B cell (primary cell): ENCODE data around the gene BCL11A. TPM values are rescaled to one million over a fixed set of nuclear protein-coding genes. Genes with fewer than 3 reads are reported as not detected.

ENCODE experiments used
- ATAC-seq: fragments of 200-7000 bp; cut with Tn5 transposase; one replicate; pipeline ENCODE4 v1.10.0; 2021; ENCODE audit warnings: low read depth, mild to moderate bottlenecking, moderate number of reproducible peaks, moderate library complexity
- CTCF ChIA-PET: fragments of 350-600 bp; sonication (Branson Sonifier 250); formaldehyde crosslinking; loops from one replicate; lab custom pipeline; 2021; ENCODE audit warnings: antibody characterized with exemption, inconsistent platforms; lab: Charles Lee
- POLR2A ChIA-PET: fragments of 350-600 bp; sonication (Branson Sonifier 250); formaldehyde crosslinking; loops from one replicate; lab custom pipeline; 2021; ENCODE audit warnings: antibody characterized with exemption; lab: Charles Lee
- DNase-seq: peaks from one replicate; pipeline ENCODE4 v3.0.0; 2013
- H2AFZ ChIP-seq: 2 replicates; pipeline ENCODE4 v1.6.1; 2012; ENCODE audit warnings: mild to moderate bottlenecking, low read depth, low read length; ENCODE audit not compliant: insufficient read depth, poor library complexity, severe bottlenecking
- H3K27ac ChIP-seq, 2 donors: 1 replicate in 1 of 2; 2 replicates in 1 of 2; pipeline ENCODE4 v1.5.1; 2012 to 2013; ENCODE audit warnings: low read length in 2 of 2, mild to moderate bottlenecking in 2 of 2, moderate library complexity in 1 of 2
- H3K27me3 ChIP-seq, 4 experiments: fragments of 200-600 bp in 1 of 4; sonication (generic) in 1 of 4; replicated peaks in 1 of 4; 1 replicate in 2 of 4; 2 replicates in 2 of 4; pipeline versions ENCODE4 v1.6.1 to v1.7.0; 2013 to 2016; ENCODE audit warnings: low read length in 3 of 4, mild to moderate bottlenecking in 2 of 4, mixed read lengths in 1 of 4, moderate library complexity in 1 of 4; ENCODE audit not compliant: insufficient read depth in 4 of 4, control insufficient read depth in 3 of 4; ENCODE audit errors: control extremely low read depth in 1 of 4
- H3K36me3 ChIP-seq, 2 experiments: replicated peaks in 1 of 2; 1 replicate in 1 of 2; 2 replicates in 1 of 2; pipeline versions ENCODE4 v1.6.1 to v1.7.1; 2013; ENCODE audit warnings: low read length in 1 of 2; ENCODE audit not compliant: insufficient read depth in 2 of 2, control insufficient read depth in 1 of 2; ENCODE audit errors: control extremely low read depth in 1 of 2, extremely low read depth in 1 of 2
- H3K4me1 ChIP-seq, 2 donors: fragments of 200-600 bp in 1 of 2; sonication (generic) in 1 of 2; 1 replicate in 1 of 2; 2 replicates in 1 of 2; pipeline versions ENCODE4 v1.5.1 to v1.6.1; 2013 to 2017; ENCODE audit warnings: low read length in 2 of 2; ENCODE audit not compliant: control insufficient read depth in 2 of 2, insufficient read depth in 2 of 2
- H3K4me2 ChIP-seq: replicated peaks from 2 replicates; pipeline ENCODE3; 2012; ENCODE audit warnings: mild to moderate bottlenecking, low read depth, low read length; ENCODE audit not compliant: poor library complexity, severe bottlenecking
- H3K4me3 ChIP-seq, 5 experiments: fragments of 200-600 bp in 1 of 5; sonication (generic) in 1 of 5; 1 replicate in 3 of 5; 2 replicates in 2 of 5; pipeline versions ENCODE4 v1.5.1 to v1.7.0; 2011 to 2016; ENCODE audit warnings: low read length in 4 of 5, mild to moderate bottlenecking in 4 of 5, low read depth in 2 of 5, control low read depth in 1 of 5, moderate library complexity in 1 of 5; ENCODE audit not compliant: insufficient read depth in 1 of 5; ENCODE audit errors: control extremely low read depth in 1 of 5, extremely low read depth in 1 of 5
- H3K79me2 ChIP-seq: fragments of 200-600 bp; sonication (generic); one replicate; pipeline ENCODE4 v1.6.0; 2016; ENCODE audit warnings: low read length; ENCODE audit not compliant: control insufficient read depth, insufficient read depth
- H3K9ac ChIP-seq: fragments of 200-600 bp; sonication (generic); 2 replicates; pipeline ENCODE4 v1.6.1; 2017; ENCODE audit warnings: mild to moderate bottlenecking, low read length, moderate library complexity
- H3K9me3 ChIP-seq, 3 donors: one replicate each; pipeline versions ENCODE4 v1.6.1 to v1.7.1; 2013; ENCODE audit warnings: low read length in 2 of 3; ENCODE audit not compliant: control insufficient read depth in 2 of 3, insufficient read depth in 1 of 3; ENCODE audit errors: control extremely low read depth in 1 of 3
- H4K20me1 ChIP-seq: 2 replicates; pipeline ENCODE4 v1.6.0; 2012; ENCODE audit warnings: mild to moderate bottlenecking, low read length; ENCODE audit not compliant: insufficient read depth, control insufficient read depth, poor library complexity, severe bottlenecking
- H3K27ac Mint-ChIP-seq: one replicate; pipeline ENCODE4 v1.8.0; 2021; ENCODE audit warnings: mixed read lengths
- H3K27me3 Mint-ChIP-seq: one replicate; pipeline ENCODE4 v1.8.0; 2021; ENCODE audit warnings: mixed read lengths
- H3K4me1 Mint-ChIP-seq: one replicate; pipeline ENCODE4 v1.8.0; 2021; ENCODE audit warnings: mixed read lengths
- H3K4me3 Mint-ChIP-seq: one replicate; pipeline ENCODE4 v1.8.0; 2021; ENCODE audit warnings: mixed read lengths
- H3K9me3 Mint-ChIP-seq: one replicate; pipeline ENCODE4 v1.8.0; 2022; ENCODE audit warnings: mixed read lengths; ENCODE audit not compliant: insufficient read depth
- EZH2 ChIP-seq: IDR thresholded peaks from 2 replicates; pipeline ENCODE4 v1.6.1; 2012; ENCODE audit warnings: borderline replicate concordance, low read depth, mild to moderate bottlenecking, moderate library complexity, low read length; ENCODE audit not compliant: insufficient read depth, poor library complexity, severe bottlenecking
- WGBS: methylation state at CpG from one replicate; pipeline ENCODE4 v1.1.5; 2013; ENCODE audit warnings: missing lambda C conversion rate; ENCODE audit not compliant: insufficient coverage; 5-methylcytosine and 5-hydroxymethylcytosine counted together
- intact Hi-C: fragments of 100-400 bp; cut with micrococcal nuclease; formaldehyde crosslinking; loops from one replicate; pipeline ENCODE4 v1.10.0; 2022
- polyA plus RNA-seq: library from polyadenylated mRNA; depleted of rRNA; stranded (reverse); fragments of >200 nt; gene quantifications from 2 replicates; pipeline ENCODE4 v1.2.3, GENCODE V29; 2012
- total RNA-seq, 2 donors: library from RNA; stranded (reverse); fragments of 120-200 nt in 1 of 2; gene quantifications; 1 replicate in 1 of 2; 2 replicates in 1 of 2; pipeline versions ENCODE4 v1.2.3 to v1.2.4, GENCODE V29; 2013 to 2022
- TF ChIP-seq, protein P1 (sequence below): fragments of 200-600 bp; IDR thresholded peaks from one replicate; pipeline ENCODE4 v1.8.0; 2022; ENCODE audit warnings: antibody characterized with exemption, mild to moderate bottlenecking

The BCL11A gene
- total and polyA plus RNA-seq, 2 donors (not counting 1 experiment from before 2014, with no cell fraction given) = 81.8 to 383 TPM

DNA sequence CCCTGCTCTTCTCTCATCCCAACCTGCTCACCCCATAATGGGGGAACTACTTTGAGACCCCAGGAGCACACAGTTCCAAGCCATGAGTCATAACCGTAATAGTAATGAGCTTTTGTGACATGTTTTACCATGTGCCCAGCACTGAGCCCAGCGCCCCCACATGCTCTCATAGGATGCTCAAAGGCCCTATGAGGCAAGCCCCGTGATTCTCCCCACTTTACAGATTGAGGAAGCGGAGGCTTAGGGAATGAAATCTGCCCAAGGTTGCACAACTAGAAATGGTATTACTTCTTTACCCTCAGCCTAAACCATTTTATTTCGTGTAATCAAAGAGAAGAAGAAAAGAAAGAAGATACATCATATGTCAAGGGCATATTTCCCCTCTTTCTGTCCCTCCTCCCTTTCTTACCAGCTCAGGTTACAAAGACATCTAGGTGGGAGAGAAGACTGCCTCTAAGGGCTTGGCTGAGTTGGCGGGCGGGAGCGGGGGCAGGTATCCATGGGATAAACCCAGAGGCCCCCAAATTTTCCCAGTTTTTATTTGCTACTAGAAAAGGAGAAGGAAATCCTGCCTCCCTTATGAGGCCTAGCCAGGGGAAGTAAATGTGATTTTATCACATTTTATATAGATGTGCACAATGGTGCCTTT is 24.2 kb downstream of the BCL11A start:
- no peak for DNase-seq
- peak overlapping the region; percentile 83 for H3K27ac Mint-ChIP-seq
- no peaks in the 10 kb centered on the region for H3K9me3 Mint-ChIP-seq
- intact Hi-C loops = no loop called here
- no peaks in the 10 kb centered on the region for H3K27me3 Mint-ChIP-seq
- no CpG with 5 or more reads among the region's 8 CpGs for WGBS
- peaks cover 96% of the 10 kb centered on the region for H3K4me1 Mint-ChIP-seq
- ATAC-seq = no peak
- CTCF ChIA-PET = interaction anchor here (0.9 to 2.9 kb wide), 8 partner anchors 10 to 176 kb away, joined by 3 to 9 read pairs (median 3); no protein-coding TSS in a partner anchor
- Histone ChIP-seq H3K4me2 (peak overlapping the region; percentile 69), H3K9me3 (no peaks in the 10 kb centered on the region), H3K27ac (peak overlapping the region; percentile 33 to 80), H3K36me3 (peaks cover 0 to 60% of the 10 kb centered on the region in 2 experiments), H4K20me1 (peaks cover 89% of the 10 kb centered on the region), H3K79me2 (peaks cover 100% of the 10 kb centered on the region), H3K9ac (peak overlapping the region; percentile 34), H3K4me1 (peaks cover 99% of the 10 kb centered on the region in 2 donors), H3K27me3 (no peaks in the 10 kb centered on the region), H2AFZ (no peak overlapping the region), H3K4me3 (no peak overlapping the region)
- H3K4me3 Mint-ChIP-seq = peak overlapping the region; percentile 56
- POLR2A ChIA-PET = interaction anchor here (0.8 to 1.2 kb wide), 3 partner anchors 14 to 175 kb away, joined by 3 read pairs; no protein-coding TSS in a partner anchor
- TF ChIP-seq, protein P1, sequence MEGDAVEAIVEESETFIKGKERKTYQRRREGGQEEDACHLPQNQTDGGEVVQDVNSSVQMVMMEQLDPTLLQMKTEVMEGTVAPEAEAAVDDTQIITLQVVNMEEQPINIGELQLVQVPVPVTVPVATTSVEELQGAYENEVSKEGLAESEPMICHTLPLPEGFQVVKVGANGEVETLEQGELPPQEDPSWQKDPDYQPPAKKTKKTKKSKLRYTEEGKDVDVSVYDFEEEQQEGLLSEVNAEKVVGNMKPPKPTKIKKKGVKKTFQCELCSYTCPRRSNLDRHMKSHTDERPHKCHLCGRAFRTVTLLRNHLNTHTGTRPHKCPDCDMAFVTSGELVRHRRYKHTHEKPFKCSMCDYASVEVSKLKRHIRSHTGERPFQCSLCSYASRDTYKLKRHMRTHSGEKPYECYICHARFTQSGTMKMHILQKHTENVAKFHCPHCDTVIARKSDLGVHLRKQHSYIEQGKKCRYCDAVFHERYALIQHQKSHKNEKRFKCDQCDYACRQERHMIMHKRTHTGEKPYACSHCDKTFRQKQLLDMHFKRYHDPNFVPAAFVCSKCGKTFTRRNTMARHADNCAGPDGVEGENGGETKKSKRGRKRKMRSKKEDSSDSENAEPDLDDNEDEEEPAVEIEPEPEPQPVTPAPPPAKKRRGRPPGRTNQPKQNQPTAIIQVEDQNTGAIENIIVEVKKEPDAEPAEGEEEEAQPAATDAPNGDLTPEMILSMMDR = no peak
- no peak for TF ChIP-seq EZH2
